ES-I3 (cell line): ENCODE results near the gene ABHD2.
"Not testable (repeated sequence)": the region's sequence is repeated elsewhere in the genome, so short reads cannot be mapped to it uniquely, and the experiment has no call there.

ENCODE experiments used
- H3K36me3 ChIP-seq: 2 replicates; pipeline ENCODE4 v1.6.1; 2013; ENCODE audit warnings: mild to moderate bottlenecking, low read length, control low read depth, moderate library complexity; ENCODE audit not compliant: insufficient read depth
- H3K4me1 ChIP-seq: 2 replicates; pipeline ENCODE4 v1.6.1; 2013; ENCODE audit warnings: mild to moderate bottlenecking, control low read depth, low read length; ENCODE audit not compliant: insufficient read depth
- H3K9ac ChIP-seq: 2 replicates; pipeline ENCODE4 v1.6.1; 2013; ENCODE audit warnings: low read depth, mild to moderate bottlenecking, low read length, moderate library complexity
- H3K9me3 ChIP-seq: 2 replicates; pipeline ENCODE4 v1.6.1; 2013; ENCODE audit warnings: mild to moderate bottlenecking, low read length, moderate library complexity; ENCODE audit not compliant: control insufficient read depth, insufficient read depth

The ABHD2 gene, protein sequence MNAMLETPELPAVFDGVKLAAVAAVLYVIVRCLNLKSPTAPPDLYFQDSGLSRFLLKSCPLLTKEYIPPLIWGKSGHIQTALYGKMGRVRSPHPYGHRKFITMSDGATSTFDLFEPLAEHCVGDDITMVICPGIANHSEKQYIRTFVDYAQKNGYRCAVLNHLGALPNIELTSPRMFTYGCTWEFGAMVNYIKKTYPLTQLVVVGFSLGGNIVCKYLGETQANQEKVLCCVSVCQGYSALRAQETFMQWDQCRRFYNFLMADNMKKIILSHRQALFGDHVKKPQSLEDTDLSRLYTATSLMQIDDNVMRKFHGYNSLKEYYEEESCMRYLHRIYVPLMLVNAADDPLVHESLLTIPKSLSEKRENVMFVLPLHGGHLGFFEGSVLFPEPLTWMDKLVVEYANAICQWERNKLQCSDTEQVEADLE

DNA sequence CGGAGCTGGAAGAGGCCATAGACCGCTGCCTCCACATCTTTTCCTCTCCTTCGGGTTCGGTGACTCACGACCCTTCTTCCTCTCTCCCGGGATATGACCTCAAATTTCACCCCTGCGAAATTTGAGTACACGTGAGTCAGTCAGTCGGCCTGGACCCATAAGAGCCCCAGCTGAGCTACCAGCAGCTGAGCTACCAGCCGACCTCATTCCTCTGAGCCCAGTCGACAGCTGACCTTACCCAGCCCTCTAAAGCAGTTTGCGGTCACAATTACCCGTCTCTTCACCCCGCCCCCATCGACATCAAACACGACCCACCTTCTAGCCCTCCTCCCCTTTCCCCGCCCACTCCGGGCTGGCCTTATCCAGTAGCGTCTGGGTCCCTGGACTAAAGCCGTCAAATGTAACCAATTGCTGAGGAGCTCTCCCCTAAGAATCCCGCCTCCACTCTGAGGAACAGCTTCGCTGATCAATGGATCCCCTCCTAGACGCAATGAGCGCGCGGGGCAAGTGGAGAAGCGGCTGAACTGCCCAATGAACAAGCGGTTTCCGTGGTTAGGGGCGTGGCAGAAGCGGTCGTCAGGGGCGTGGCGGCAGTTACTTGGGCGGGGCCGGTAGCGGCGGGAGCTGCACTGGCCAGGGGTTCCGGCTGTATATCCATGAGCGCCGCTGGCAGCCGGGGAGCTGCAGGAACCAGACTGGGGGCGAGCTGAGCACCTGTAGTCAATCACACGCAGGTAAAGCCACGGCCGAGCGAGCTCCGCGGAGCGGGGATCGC is at the start of gene ABHD2:
Gene ABHD2 (plus strand): TSS at position 627 of the 775 bp plus-strand sequence. CDS start 27,872 bp downstream, outside the sequence.
- no peaks in the 10 kb centered on the region for H3K9me3 ChIP-seq

DNA sequence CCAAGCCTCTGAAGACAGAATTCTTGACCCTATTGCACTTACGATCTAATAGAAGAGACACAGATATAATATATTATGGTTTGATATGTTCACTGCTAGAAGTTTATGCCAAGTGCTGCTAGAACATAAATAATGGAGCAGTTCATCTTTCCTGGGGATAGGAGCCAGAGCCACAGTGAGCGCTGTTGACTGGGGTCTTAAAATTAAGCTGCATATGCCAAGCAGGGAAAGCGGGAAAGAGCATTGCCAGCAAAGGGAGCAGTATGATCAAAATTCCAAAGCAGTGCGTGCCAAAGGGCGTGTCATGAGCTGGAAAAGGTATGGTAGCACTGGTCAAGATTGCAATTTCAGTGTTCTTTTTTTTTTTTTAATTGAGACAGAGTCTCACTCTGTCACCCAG is 49.1 kb upstream of the ABHD2 start:
- no peaks in the 10 kb centered on the region for H3K4me1 ChIP-seq
- no peaks in the 10 kb centered on the region for H3K36me3 ChIP-seq
- no peaks in the 10 kb centered on the region for H3K9me3 ChIP-seq
- no peak overlapping the region for H3K9ac ChIP-seq

More for the DNA sequence above, at the start of gene ABHD2:
- peak within 1 kb of the TSS; percentile 70 for H3K9ac ChIP-seq
- H3K36me3 ChIP-seq = no peaks in the 10 kb centered on the region
- peaks cover 20% of the 10 kb centered on the region for H3K4me1 ChIP-seq

DNA sequence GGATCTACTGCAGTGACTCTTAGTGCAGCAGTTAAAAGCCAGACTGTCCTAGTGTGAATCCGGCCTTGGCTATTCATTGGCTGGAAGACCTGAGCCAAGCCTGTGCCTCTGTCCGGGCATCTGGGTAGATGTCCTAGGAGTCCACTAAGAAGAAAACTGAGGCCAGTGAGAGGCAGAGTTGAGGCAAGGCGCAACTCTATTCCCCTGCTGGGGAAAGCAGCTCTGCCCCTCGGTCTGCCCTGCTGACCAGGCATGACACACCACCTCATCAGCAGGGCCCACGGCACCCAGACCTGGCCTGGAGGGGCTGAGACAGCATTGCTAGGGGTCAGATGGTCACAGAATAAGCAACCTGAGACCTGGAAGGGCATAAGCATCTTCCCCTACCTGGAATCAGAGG is 46.7 kb upstream of the ABHD2 start:
- Histone ChIP-seq H3K36me3 (no peaks in the 10 kb centered on the region), H3K4me1 (no peaks in the 10 kb centered on the region), H3K9me3 (no peaks in the 10 kb centered on the region), H3K9ac (no peak overlapping the region)

DNA sequence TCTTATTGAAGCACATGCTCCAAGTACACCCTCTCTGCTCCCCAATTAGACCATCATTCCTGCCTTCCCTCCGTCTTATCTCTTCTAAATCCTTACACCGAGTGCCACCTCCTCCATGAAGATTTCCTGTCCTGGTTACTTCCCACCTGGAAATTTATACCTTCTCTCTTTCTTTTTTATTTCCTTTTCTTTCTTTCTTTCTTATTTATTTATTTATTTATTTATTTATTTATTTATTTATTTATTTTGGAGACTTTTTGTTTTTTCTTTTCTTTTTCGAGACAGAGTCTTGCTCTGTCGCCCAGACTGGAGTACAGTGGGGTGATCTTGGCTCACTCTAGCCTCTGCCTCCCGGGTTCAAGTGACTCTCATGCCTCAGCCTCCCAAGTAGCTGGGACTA is 45.9 kb upstream of the ABHD2 start:
- Histone ChIP-seq H3K9me3 (no peaks in the 10 kb centered on the region), H3K4me1 (no peaks in the 10 kb centered on the region), H3K9ac (no peak overlapping the region), H3K36me3 (no peaks in the 10 kb centered on the region)

DNA sequence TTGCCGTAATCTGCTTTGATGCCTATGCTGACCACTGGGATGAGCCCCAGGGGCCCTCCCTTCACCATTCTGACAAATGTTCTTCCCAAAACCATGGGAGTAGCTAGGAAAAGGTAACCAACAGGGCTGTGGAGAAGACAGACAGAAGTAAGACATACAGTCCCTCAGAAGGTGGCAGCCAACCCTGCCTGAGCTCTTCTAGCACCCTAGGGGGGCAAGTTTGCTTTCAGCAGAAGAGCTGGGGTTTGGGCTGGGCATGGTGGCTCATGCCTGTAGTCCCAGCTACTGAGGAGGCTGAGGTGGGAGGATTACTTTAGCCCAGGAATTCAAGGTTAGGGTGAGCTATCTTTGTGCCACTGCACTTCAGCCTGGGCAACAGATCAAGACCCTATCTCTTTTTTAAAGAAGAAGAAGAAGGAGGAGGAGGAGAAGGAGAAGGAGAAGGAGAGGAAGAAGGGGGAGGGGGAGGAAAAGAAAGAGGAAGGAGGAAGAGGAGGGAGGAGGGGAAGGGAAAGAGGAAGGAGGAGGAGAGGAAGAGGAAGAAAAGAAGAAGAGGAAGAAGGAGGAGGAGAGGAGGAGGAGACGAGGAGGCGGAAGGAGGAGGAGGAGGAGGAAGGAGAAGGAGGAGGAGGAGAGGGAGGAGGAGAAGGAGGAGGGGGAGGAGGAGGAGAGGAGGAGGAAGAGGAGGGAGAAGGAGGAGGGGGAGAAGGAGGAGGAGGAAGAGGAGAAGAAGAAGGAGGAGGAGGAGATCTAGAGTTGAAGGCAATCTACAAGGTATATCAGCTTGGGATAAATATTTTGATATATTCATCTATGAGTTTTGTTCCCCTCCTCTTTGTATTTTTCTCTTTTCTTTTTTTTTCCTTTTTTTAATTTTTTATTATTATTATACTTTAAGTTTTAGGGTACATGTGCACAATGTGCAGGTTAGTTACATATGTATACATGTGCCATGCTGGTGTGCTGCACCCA is 44.9 kb upstream of the ABHD2 start:
- no peaks in the 10 kb centered on the region for H3K36me3 ChIP-seq
- no peak overlapping the region for H3K9ac ChIP-seq
- no peaks in the 10 kb centered on the region for H3K4me1 ChIP-seq
- no peaks in the 10 kb centered on the region for H3K9me3 ChIP-seq

DNA sequence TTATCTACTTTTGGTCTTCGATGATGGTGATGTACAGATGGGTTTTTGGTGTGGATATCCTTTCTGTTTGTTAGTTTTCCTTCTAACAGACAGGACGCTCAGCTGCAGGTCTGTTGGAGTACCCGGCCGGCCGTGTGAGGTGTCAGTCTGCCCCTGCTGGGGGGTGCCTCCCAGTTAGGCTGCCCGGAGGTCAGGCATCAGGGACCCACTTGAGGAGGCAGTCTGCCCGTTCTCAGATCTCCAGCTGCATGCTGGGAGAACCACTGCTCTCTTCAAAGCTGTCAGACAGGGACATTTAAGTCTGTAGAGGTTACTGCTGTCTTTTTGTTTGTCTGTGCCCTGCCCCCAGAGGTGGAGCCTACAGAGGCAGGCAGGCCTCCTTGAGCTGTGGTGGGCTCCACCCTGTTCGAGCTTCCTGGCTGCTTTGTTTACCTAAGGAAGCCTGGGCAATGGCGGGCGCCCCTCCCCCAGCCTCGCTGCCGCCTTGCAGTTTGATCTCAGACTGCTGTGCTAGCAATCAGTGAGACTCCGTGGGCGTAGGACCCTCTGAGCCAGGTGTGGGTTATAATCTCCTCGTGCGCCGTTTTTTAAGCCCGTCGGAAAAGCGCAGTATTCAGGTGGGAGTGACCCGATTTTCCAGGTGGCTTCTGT is 39.1 kb upstream of the ABHD2 start:
- H3K9me3 ChIP-seq, H3K36me3 ChIP-seq: not testable (repeated sequence)
- peak overlapping the region; percentile 36; the same call in 1 of the 2 replicates for H3K9ac ChIP-seq

DNA sequence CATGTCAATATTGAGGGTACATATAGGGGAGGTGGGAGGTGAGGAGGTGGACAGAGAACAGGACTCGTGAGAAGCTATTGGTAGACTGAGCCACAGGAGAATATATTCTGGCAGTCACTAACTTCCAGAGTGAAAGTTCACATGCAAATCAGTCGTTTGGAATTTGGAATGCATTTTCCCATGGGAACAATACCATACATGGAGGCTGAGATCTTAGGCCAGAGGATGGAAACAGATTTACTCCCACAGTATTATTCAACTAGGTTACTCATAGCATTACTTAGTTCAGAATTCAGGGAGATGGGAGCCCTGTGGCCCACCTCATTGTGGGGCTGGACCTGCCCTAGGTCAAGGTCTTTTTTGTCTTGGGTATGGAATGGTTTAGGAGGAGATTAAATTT is 36.4 kb upstream of the ABHD2 start:
- no peaks in the 10 kb centered on the region for H3K36me3 ChIP-seq
- peaks cover 3% of the 10 kb centered on the region; the same call in 1 of the 2 replicates for H3K4me1 ChIP-seq
- H3K9me3 ChIP-seq = no peaks in the 10 kb centered on the region
- H3K9ac ChIP-seq = no peak overlapping the region

More for the DNA sequence above, 39.1 kb upstream of the ABHD2 start:
- H3K4me1 ChIP-seq = not testable (repeated sequence)

DNA sequence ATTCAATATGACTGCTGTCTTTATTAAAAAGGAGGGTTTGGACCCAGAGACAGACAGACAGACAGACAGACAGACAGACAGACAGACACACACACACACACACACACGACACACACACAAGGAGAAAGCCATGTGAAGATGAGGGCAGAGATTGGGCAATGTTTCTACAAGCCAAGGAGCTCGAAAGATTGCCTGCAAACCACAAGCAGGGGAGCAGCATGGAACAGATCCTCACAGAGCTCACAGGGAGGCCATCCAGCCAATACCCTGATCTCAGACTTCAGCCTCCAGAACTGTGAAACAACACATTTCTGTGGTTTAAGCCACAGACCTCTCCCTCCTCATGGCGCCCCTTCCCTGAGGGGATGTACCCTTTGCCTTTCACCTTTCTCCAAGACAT is 35.8 kb upstream of the ABHD2 start:
- no peak overlapping the region for H3K9ac ChIP-seq
- no peaks in the 10 kb centered on the region for H3K9me3 ChIP-seq
- no peaks in the 10 kb centered on the region for H3K36me3 ChIP-seq
- H3K4me1 ChIP-seq = peaks cover 3% of the 10 kb centered on the region; the same call in 1 of the 2 replicates

DNA sequence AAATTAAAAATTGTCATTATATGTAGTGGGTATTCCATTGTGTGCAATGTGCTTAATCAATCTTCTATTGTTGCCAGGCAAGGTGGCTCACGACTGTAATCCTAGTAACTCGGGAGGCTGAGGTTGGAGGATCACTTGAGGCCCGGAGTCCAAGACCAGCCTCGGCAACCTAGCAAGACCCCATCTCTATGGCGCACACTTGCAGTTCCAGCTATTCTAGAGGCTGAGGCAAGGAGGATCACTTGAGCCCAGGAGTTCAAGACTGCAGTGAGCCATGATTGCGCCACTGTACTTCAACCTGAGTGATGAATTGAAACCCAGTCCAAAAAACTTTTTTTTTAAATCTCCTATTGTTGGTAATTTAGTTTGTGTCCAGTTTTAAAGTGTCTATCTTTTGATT is 33.4 kb upstream of the ABHD2 start:
- Histone ChIP-seq H3K36me3 (no peaks in the 10 kb centered on the region), H3K4me1 (peaks cover 2% of the 10 kb centered on the region; the same call in 1 of the 2 replicates), H3K9me3 (no peaks in the 10 kb centered on the region), H3K9ac (no peak overlapping the region)

DNA sequence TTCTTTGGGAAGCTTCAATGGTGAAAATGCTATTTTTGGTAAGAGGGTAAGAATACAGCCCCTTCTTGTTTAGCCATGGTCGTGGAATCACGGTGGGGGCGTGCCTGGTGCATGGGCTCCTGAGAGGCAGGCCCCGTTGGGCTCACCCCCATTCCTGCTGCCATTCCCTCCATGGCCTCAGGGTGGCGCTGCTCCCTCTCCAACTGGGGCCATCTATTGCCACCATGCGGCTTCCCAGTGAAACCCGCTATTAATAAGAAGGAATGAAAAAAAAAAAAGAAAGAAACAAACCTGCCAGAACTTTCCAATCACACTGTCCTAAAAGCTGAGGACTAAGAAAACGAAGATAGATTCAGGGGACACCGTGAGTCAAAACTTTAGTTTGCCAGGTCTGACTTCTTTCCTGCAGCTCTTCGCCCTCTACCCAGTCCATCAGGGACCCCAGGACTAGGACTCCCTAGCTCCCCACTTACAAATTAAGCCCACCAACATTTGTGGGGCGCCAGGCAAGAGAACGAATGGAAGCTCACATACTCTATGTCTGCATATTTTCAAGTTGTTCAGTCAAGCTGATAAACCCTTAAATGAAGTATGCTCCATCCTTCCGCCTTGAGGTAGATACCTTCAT is 30.6 kb upstream of the ABHD2 start:
- Histone ChIP-seq H3K36me3 (no peaks in the 10 kb centered on the region), H3K9me3 (no peaks in the 10 kb centered on the region), H3K9ac (no peak overlapping the region), H3K4me1 (no peaks in the 10 kb centered on the region)

DNA sequence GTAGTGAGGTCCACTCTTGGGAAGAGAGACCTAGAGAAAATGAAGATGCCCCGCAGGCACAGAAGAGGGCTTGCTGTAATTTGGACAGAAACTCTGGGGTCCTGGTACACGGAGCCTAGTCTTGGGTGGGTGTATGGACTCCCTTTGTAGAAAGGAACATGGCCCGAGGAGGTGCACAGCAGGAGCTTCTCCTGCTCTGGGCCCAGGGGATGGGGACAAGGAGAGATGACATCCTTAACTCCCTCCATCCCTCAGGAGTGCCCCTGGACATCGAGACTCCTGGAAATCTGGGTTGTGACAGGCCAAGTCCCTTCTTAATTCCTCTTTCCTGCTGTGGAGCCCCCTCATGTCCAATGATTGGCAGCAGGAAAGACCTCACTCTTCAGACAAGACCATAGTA is 29.9 kb upstream of the ABHD2 start:
- Histone ChIP-seq H3K9me3 (no peaks in the 10 kb centered on the region), H3K36me3 (no peaks in the 10 kb centered on the region), H3K9ac (no peak overlapping the region), H3K4me1 (no peaks in the 10 kb centered on the region)

DNA sequence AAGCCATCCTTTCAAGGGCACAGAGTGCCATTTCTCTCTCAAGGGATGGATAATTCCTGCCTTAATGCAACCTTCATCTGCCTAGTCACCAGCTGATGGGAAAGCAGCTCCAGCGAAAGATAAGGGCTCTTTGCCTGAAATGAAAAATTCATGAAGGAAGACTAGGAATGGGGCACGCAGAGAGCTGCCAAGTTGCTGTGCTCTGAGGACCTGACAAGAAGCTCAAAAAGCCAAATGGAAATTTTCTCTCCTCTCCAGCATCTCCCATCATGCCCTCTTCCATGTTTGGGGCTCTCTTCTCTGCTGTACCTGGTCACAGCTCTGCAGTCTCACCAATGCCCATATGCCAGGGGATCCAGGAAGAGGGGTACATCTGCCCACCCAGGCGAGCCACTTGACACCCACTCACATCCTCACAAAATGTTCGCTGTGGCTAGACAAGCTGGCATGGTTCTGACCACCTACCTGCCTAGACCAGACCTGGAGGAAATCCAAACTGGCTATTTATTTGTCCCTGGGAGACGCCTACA is 29.3 kb upstream of the ABHD2 start:
- Histone ChIP-seq H3K36me3 (no peaks in the 10 kb centered on the region), H3K9ac (no peak overlapping the region), H3K4me1 (no peaks in the 10 kb centered on the region), H3K9me3 (no peaks in the 10 kb centered on the region)

DNA sequence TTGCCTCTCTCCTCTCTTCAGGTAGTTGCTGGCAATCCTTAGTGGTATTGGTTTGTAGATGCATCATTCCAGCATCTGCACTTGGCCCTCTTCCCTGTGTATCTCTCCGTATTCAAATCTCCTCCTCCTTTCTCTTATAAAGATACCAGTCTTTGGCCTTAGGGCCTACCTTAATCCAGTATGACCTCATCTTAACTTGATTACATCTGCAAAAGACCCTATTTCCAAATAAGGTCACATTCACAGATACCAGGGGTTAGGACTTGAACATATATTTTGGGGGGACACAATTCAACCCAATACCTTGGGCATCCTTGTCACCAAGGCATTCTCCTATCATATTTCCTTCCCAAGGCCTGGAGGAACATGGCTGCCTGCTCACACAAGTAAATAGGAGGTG is 22.0 kb upstream of the ABHD2 start:
- Histone ChIP-seq H3K9me3 (peaks cover 16% of the 10 kb centered on the region), H3K36me3 (no peaks in the 10 kb centered on the region), H3K4me1 (no peaks in the 10 kb centered on the region), H3K9ac (no peak overlapping the region)
